ENCODE data around the gene ACSM2A. TPM values are rescaled to one million over a fixed set of nuclear protein-coding genes. Genes with fewer than 3 reads are reported as not detected.
"Not testable (repeated sequence)": the region's sequence is repeated elsewhere in the genome, so short reads cannot be mapped to it uniquely, and the experiment has no call there.

ACSM2A gene
- total RNA-seq, 1 experiment from 2014 or later, result not detected

- not testable (repeated sequence) for H2AFZ ChIP-seq (ENCODE audit: low read length); H3K4me1 Mint-ChIP-seq; H3K36me3 Mint-ChIP-seq (ENCODE audit: insufficient read depth in 1 of 3, low read depth in 3 of 3); H2BK120ac ChIP-seq (ENCODE audit: low read depth, low read length, poor library complexity, severe bottlenecking); H3K9me3 ChIP-seq (ENCODE audit: control insufficient read depth, low read depth, low read length); DNase-seq; H3K27me3 Mint-ChIP-seq (ENCODE audit: low read depth); H2BK5ac ChIP-seq (ENCODE audit: insufficient read length, low read length); H2AK5ac ChIP-seq (ENCODE audit: insufficient read length, low read length); H3K27me3 ChIP-seq (ENCODE audit: insufficient read depth, low read length); H4K20me1 ChIP-seq (ENCODE audit: control insufficient read depth, insufficient read depth, insufficient read length); H3K27ac Mint-ChIP-seq; H3K4me1 ChIP-seq (ENCODE audit: insufficient read depth, low read length); H3K79me1 ChIP-seq (ENCODE audit: insufficient read depth, low read depth, low read length, poor library complexity, severe bottlenecking); H3K27ac ChIP-seq (ENCODE audit: insufficient read length, low read depth, low read length); H3K56ac ChIP-seq (ENCODE audit: insufficient read length, low read depth, low read length); H3T11ph ChIP-seq (ENCODE audit: low read length); H4K8ac ChIP-seq (replicated peaks; ENCODE audit: insufficient read length, low read depth, low read length); H2BK20ac ChIP-seq (ENCODE audit: low read depth, low read length, poor library complexity, severe bottlenecking); H3K23ac ChIP-seq (ENCODE audit: insufficient read length, low read depth, low read length); H2BK12ac ChIP-seq (ENCODE audit: insufficient read length, low read depth, low read length); H3K23me2 ChIP-seq (ENCODE audit: insufficient read length, low read depth, low read length, poor library complexity, severe bottlenecking); H3K4ac ChIP-seq (ENCODE audit: low read depth, low read length); H2BK15ac ChIP-seq (ENCODE audit: low read depth, low read length); H3K4me2 ChIP-seq (ENCODE audit: insufficient read depth, insufficient read length, low read length); H3K9ac ChIP-seq (ENCODE audit: extremely low read depth, insufficient read length, low read length); H3K79me2 ChIP-seq (ENCODE audit: insufficient read depth, low read length); H3K14ac ChIP-seq (ENCODE audit: insufficient read depth, low read length); H4K5ac ChIP-seq (ENCODE audit: insufficient read length, low read depth, low read length); H4K91ac ChIP-seq (ENCODE audit: insufficient read length, low read depth, low read length); H3K18ac ChIP-seq (ENCODE audit: insufficient read length, low read depth, low read length); H3K4me3 Mint-ChIP-seq
- peaks cover 18 to 62% of the 10 kb centered on the region in 2 experiments for H3K9me3 Mint-ChIP-seq
- no CpG with 5 or more reads among the region's 1 CpG for WGBS (ENCODE audit: extremely low coverage, insufficient read length, low lambda C conversion rate)
Observed at GRCh38 chr16:20470732-20471131, 19.4 kb downstream of the ACSM2A start.

GRCh38 chr16:20477188-20477744 lies 25.9 kb downstream of the ACSM2A start:
- H3K27me3 Mint-ChIP-seq (ENCODE audit: low read depth); H3T11ph ChIP-seq (ENCODE audit: low read length); H3K23me2 ChIP-seq (ENCODE audit: insufficient read length, low read depth, low read length, poor library complexity, severe bottlenecking); H4K8ac ChIP-seq (replicated peaks; ENCODE audit: insufficient read length, low read depth, low read length); H3K27ac ChIP-seq (ENCODE audit: insufficient read length, low read depth, low read length); H3K36me3 Mint-ChIP-seq (ENCODE audit: insufficient read depth in 1 of 3, low read depth in 3 of 3); H4K91ac ChIP-seq (ENCODE audit: insufficient read length, low read depth, low read length); H3K4me3 Mint-ChIP-seq; H3K14ac ChIP-seq (ENCODE audit: insufficient read depth, low read length); H2BK12ac ChIP-seq (ENCODE audit: insufficient read length, low read depth, low read length); H3K18ac ChIP-seq (ENCODE audit: insufficient read length, low read depth, low read length); H2BK5ac ChIP-seq (ENCODE audit: insufficient read length, low read length); DNase-seq; H3K27ac Mint-ChIP-seq; H3K9me3 ChIP-seq (ENCODE audit: control insufficient read depth, low read depth, low read length); H2BK20ac ChIP-seq (ENCODE audit: low read depth, low read length, poor library complexity, severe bottlenecking); H3K4me1 ChIP-seq (ENCODE audit: insufficient read depth, low read length); H3K79me2 ChIP-seq (ENCODE audit: insufficient read depth, low read length); H3K4me1 Mint-ChIP-seq; H3K23ac ChIP-seq (ENCODE audit: insufficient read length, low read depth, low read length); H3K4me2 ChIP-seq (ENCODE audit: insufficient read depth, insufficient read length, low read length); H2BK15ac ChIP-seq (ENCODE audit: low read depth, low read length); H3K27me3 ChIP-seq (ENCODE audit: insufficient read depth, low read length); H2AK5ac ChIP-seq (ENCODE audit: insufficient read length, low read length); H4K20me1 ChIP-seq (ENCODE audit: control insufficient read depth, insufficient read depth, insufficient read length); H3K9ac ChIP-seq (ENCODE audit: extremely low read depth, insufficient read length, low read length); H4K5ac ChIP-seq (ENCODE audit: insufficient read length, low read depth, low read length); H3K4ac ChIP-seq (ENCODE audit: low read depth, low read length); H2AFZ ChIP-seq (ENCODE audit: low read length); H2BK120ac ChIP-seq (ENCODE audit: low read depth, low read length, poor library complexity, severe bottlenecking); H3K56ac ChIP-seq (ENCODE audit: insufficient read length, low read depth, low read length); H3K79me1 ChIP-seq (ENCODE audit: insufficient read depth, low read depth, low read length, poor library complexity, severe bottlenecking): not testable (repeated sequence)
- WGBS (ENCODE audit: extremely low coverage, insufficient read length, low lambda C conversion rate), result no CpG with 5 or more reads among the region's 2 CpGs
- peaks cover 12 to 47% of the 10 kb centered on the region in 2 experiments for H3K9me3 Mint-ChIP-seq
